NCI-H2029 (cell line): ENCODE data around the gene AP2A2.

Experiments
- DNase-seq: peaks from one replicate; lab custom pipeline; 2025; lab: John Stamatoyannopoulos, UW

The AP2A2 gene

DNA sequence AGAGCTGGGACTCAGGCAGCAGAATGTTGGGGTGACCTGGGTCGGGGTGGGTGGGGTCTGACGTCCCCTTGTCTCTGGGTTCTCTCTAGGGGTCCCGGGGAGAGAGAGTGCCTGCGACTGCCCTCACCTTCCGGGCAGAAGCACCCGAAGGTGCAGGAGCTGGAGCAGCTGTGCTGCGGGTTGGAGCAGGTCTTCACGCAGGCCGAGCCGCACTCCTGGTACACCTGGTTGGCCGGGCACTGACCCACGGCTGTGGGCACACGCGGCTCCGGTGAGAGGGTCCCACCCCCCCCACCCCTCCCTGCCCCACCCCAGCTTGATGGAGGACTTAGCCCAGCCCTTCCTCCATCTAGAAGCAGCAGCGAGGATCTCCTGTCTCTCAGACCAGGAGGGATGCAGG is 104.4 kb downstream of the AP2A2 start:
- DNase-seq: no peak

- no peak for DNase-seq
Observed at GRCh38 chr11:1030556-1030955, 104.9 kb downstream of the AP2A2 start.

- DNase-seq: no peak
Observed at GRCh38 chr11:1031121-1031899, 105.6 kb downstream of the AP2A2 start.

- DNase-seq: no peak
Observed at GRCh38 chr11:1032310-1032891, 106.7 kb downstream of the AP2A2 start.

DNA sequence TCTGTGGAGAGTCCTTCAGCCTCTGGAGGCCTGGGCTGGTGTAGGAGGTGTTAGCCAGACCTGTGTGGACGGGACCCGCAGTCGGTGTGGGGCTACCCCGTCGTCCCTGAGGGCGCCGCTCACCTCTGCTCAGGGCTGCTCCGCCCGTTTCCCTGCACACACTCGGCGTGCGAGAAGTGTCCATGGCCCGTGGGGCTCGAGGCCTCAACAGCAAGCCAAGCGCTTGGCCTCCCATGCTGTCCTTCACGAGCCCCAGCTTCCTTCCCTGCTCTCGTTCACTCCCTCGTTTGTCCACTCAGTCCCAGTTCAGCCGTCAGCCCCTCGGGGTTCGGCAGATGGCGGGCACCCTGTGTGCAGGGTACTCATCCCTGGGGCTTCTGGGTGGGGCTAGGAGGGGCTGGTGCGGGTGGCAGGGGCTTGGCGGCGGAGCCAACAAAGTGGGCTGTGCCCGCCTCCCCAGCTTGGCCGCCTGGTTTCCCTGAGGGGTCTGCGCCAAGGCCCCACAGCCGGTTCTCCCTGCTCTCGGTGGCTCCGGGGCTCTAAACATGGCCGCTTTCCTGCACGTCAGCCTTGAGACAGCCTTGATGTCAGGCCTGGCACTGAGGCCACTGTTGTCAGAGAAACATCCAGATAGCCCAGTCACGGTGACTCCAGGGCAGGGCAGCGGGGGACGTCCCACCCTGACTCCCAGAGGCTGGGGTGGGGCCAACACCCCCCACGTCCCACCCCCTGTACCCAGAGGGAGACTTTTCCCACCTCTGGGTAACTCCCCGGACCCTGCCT is 107.5 kb downstream of the AP2A2 start:
- DNase-seq: no peak

- no peak for DNase-seq
Observed at GRCh38 chr11:1034001-1034400, 108.3 kb downstream of the AP2A2 start.

DNA sequence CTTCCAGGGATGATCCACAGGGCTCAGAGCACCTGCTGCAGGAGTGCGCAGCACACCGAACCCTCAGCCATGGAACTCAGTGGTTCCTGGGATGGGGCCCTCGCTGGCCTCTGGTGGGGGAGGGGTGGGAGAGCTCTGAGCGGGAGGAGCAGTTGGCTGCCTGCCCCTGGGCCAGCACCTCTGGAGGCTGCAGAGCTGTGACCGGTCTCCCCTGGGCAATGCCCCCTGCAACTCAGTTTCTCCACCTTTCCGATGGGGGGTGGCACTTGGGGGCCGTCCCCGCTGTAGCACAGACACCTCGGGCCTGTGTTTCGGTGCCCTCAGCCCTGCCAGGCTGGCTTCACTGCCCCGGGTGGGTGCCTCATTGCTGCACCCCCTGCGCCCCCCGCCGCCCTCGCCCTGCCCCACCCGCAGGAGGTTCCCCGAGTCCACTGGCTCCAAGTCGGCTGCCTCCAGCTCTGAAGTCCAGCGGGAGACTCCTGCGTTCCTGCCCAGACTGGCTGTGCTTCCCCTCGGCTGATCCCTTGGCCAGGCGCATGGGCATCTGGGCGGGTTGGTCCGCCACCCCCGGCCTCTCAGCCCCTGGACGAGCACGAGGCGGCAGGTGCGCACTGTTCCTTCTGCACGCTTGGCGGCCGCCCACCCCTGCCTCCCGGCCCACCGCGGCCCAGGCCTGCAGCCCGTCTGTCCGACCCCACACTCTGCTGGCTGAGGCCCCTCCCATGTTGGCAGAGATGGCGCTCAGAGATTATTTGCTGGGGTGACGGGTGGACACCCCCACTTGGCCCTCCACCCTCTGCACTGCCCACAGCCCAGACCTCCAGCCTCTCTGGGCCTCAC is 109.0 kb downstream of the AP2A2 start:
- no peak for DNase-seq

DNA sequence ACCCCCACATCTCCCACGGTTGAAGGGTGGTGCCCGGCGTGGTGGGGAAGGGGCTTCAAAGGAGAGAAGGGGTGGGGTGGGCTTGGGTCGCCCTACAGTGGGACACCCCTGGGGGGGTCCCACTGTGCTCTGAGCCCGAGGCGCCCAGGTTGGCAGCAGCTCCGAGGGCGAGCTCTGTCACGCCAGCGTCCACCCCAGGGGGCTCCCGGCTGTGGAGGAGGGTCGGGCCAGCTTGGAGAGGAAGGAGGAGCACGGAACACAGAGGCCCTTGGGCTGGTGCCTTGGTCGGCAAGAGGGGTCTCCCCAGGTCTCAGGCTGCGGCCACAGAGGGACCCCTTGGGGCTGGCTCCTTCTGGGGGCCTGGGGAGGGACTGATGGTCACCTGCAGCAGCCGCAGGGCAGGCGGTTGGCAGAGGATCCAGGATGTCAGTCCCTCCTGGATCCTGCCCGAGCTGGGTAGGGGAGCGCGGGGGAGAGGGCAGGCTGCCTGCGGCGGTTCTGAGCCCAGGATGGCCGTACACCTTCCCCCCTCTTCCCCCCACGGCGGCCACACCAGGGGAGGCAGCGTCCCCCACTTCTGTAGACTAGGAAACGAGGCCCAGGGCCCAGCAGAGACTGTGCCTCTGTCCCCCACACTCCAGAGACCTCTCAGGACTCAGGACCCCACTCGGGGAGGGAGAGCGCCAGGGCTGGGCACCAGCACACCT is 110.1 kb downstream of the AP2A2 start:
- no peak for DNase-seq

GRCh38 chr11:1036303-1036923 is 110.7 kb downstream of the AP2A2 start, which contains the start of gene MUC6:
Gene MUC6 (minus strand): TSS chr11:1036718. CDS start chr11:1036655, 63 bp downstream.
- no peak for DNase-seq

DNA sequence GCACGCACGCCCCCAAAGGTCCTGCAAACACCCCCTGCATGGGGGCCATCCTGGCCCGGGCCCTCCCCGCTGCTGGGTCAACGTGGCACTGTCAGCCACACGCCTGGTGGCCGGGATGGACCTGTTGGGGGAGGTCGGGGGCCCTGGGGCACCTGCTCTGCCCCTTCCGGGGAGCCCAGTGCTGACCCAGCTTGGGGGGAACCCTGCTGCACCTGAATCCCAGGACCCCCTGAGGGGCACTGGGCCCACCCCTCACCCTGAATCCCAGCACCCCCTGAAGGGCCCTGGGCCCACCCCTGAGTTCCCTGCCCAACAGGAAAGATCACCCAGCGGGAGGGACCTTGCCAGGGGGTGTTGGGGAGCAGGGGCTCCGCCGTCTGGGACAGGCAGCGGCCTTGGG is 111.3 kb downstream of the AP2A2 start:
- no peak for DNase-seq

DNA sequence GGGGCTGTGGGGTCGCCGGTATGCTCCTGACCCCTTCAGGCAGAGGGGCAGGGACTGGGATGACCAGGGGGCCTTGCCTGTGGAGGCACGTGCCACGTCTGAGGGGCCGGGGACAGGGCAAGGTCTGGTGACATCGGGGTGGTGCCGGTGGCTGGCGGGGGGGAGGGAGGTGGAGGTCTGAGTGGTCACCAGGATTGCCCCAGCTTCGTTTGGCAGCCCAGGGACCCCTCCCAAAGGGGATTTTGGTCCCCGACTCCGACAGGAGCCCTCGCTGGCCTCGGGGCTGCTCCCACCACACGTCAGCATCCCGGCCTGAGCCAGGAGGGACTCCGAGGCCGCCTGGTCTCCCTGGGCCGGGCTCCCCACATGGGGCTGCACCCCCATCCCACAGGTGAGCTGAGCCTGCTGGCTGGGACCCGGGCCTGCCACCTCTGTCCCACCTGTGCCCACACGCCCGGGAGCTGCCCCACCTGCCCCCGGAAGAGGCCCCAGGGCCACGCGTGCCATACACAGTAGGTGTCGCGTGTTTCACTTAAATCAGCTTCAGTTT is 111.9 kb downstream of the AP2A2 start:
- DNase-seq: no peak

- no peak for DNase-seq
Observed at GRCh38 chr11:1038361-1038760, 112.7 kb downstream of the AP2A2 start.

- DNase-seq: no peak
Observed at GRCh38 chr11:1038921-1039320, 113.3 kb downstream of the AP2A2 start.

DNA sequence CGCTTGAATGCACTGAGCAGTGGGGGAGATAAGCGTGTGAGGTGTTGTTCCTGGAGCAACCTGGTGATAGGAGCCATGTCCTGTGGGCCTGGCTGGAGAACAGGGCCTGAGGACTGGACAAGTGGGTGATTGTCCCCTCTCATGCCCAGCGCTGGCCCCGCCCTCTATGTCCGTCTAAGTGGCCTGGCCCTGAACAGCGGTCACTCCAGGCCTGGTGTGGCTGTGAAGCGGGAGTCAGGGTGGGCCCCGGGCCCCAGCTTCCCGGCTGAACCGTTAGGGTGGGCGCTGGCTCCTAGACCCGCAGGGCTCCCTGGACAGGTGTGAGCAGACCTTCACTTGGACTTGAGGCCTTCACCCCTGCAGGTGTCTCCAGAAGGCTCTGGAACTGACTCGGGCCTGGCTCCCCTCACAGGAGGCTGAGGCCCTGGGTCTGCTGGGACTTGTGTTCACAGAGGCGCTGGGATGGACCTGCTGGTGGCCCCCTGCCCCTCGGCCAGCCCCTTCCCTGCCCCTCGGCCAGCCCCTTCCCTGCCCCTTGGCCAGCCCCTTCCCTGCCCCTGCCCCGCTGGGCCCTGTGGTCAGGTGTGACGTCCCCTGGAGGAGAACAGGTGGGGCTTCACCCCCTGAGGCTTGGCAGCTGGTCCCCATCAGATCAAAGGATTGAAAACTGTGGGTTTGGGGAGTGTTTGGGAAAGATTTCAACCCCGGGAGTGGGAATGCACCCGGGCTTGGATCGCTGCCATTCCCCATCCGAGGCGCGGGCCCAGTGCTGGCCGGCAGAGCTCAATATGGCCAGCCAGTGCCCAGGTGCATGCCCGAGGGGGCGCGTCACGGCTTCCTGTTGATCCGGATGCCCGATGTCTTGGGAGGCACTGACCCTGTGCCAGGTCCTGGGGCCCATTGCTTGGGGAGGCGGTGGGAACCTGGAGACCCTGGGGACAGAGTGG is 114.1 kb downstream of the AP2A2 start:
- no peak for DNase-seq

DNA sequence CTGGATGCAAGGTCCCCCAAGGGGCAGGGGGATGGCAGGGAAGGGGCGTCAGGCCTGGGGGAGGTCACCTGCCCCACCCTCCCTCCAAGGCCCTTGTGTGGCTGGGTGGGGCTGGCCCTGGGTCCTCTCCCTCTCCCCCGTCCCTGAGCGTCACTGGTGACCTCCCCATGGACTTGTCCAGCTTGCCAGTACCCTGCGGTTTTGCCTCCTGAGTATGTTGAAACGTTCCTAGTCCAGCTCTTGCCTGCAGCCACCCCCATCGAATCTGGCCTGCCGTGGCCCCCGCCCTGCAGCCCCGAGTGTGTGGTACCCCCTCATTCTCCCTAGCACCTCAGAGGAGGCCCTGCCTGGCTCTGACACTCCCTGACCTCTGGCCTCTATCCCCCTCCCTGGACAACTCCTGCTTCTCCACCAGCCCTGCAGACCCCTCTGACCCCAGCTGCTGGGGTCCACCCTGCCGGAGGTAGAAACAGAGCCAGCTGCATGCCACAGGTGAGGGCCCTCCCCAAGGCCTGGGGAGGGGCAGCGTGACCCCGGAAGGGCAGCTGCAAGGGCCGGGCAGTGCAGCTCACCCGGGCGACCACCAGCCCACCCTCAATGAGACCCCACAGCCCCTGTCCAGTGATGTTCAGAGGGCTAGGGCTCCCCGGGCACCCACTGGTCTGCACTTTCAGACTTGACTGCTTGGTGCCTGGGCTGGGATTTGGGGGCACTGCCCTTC is 114.9 kb downstream of the AP2A2 start:
- DNase-seq: no peak

GRCh38 chr11:1041149-1041467 is 115.4 kb downstream of the AP2A2 start:
- DNase-seq: no peak

- no peak for DNase-seq
Observed at GRCh38 chr11:1041471-1041870, 115.8 kb downstream of the AP2A2 start.

DNA sequence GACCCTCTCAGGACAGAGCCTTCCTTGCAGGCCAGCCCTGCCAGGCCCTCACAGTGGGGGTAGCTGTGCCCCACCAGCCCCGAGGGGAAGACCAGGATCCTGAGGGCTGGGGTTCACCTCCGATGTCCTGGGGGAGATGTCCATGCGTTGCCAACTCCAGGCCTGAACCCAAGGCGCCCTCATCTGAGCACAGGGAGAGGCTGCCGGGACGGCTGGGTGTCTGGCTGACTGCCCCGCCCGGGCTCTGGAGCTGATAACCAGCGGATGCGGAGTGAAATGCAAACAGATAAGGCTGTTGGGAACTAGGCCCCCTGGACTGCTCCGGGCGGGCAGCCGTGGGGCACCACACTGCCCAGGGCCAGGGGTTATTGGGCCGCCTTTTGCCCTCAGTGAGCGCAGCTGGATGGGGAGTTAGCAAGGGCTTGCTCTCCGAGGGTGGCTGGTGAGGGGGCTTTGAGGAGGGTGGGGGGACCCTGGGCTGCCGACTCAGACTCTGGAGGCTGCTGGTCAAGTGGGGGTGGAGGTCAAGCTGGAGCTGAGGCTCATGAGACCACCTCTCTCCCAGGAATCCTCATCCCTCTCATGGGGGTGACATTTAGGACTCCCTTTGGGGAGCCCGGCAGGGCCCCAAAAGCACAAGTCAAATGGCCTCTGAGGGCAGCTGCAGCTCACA is 116.4 kb downstream of the AP2A2 start:
- no peak for DNase-seq
